RKO (cell line): ENCODE results near the gene CELF6.
A peak's percentile ranks its signal among the peaks of the same experiment; 100 is the strongest.

Experiments
- DNase-seq: peaks from one replicate; pipeline ENCODE4 v3.0.0-alpha.2; 2016; ENCODE audit warnings: low spot score

The CELF6 gene

GRCh38 chr15:72319985-72320671 lies at the start of gene CELF6:
CELF6 (minus strand) TSS chr15:72320157; CDS start chr15:72319874, 283 bp downstream.
- no peak for DNase-seq

- no peak for DNase-seq
Measured at GRCh38 chr15:72368899-72369298, 48.9 kb upstream of the CELF6 start.

GRCh38 chr15:72368325-72368724 lies 48.4 kb upstream of the CELF6 start:
- no peak for DNase-seq

- no peak for DNase-seq
Measured at GRCh38 chr15:72365844-72366243, 45.9 kb upstream of the CELF6 start.

- DNase-seq: no peak
Measured at GRCh38 chr15:72361176-72361575, 41.2 kb upstream of the CELF6 start.

GRCh38 chr15:72358650-72359171 lies 38.8 kb upstream of the CELF6 start:
- no peak for DNase-seq

- DNase-seq: no peak
Measured at GRCh38 chr15:72358121-72358520, 38.2 kb upstream of the CELF6 start.

GRCh38 chr15:72354496-72354895 lies 34.5 kb upstream of the CELF6 start:
- DNase-seq: no peak

GRCh38 chr15:72353266-72353665 lies 33.3 kb upstream of the CELF6 start:
- DNase-seq: no peak

- DNase-seq: no peak
Measured at GRCh38 chr15:72345806-72346205, 25.8 kb upstream of the CELF6 start.

- DNase-seq: no peak
Measured at GRCh38 chr15:72345280-72345679, 25.3 kb upstream of the CELF6 start.

GRCh38 chr15:72344602-72345001 lies 24.6 kb upstream of the CELF6 start:
- DNase-seq: no peak

GRCh38 chr15:72342385-72342784 lies 22.4 kb upstream of the CELF6 start:
- no peak for DNase-seq

- DNase-seq: peak; percentile 15
Measured at GRCh38 chr15:72341361-72341760, 21.4 kb upstream of the CELF6 start.

- no peak for DNase-seq
Measured at GRCh38 chr15:72340366-72340765, 20.4 kb upstream of the CELF6 start.

GRCh38 chr15:72339777-72340177 lies 19.8 kb upstream of the CELF6 start:
- DNase-seq: no peak

GRCh38 chr15:72338617-72339321 lies 18.8 kb upstream of the CELF6 start:
- no peak for DNase-seq

GRCh38 chr15:72338148-72338547 lies 18.2 kb upstream of the CELF6 start:
- no peak for DNase-seq

- DNase-seq: no peak
Measured at GRCh38 chr15:72334842-72335241, 14.9 kb upstream of the CELF6 start.

GRCh38 chr15:72331021-72331420 lies 11.1 kb upstream of the CELF6 start:
- DNase-seq: no peak

GRCh38 chr15:72323752-72324151 lies 3.8 kb upstream of the CELF6 start:
- DNase-seq: no peak

- DNase-seq: no peak
Measured at GRCh38 chr15:72319360-72319984, 485 bp downstream of the CELF6 start.

GRCh38 chr15:72318408-72318942 lies 1.5 kb downstream of the CELF6 start:
- no peak for DNase-seq
